SH-SY5Y (cell line): ENCODE data around the gene ZNF148.

ENCODE experiments used
- GATA2 ChIP-seq: IDR thresholded peaks from 2 replicates; pipeline ENCODE4 v1.6.1; 2011; ENCODE audit warnings: mild to moderate bottlenecking, low read depth, low read length
- GATA3 ChIP-seq: IDR thresholded peaks from 2 replicates; pipeline ENCODE4 v1.6.1; 2011; ENCODE audit warnings: low read depth, mild to moderate bottlenecking, low read length, moderate library complexity

- TF ChIP-seq GATA2 (no peak), GATA3 (no peak)
These were observed 21.5 kb downstream of the ZNF148 start for GRCh38 chr3:125353659-125354058.
